GM19463 (cell line): ENCODE data around the gene HOXA3.

ENCODE experiments used
- ATAC-seq: cut with Tn5 transposase; IDR thresholded peaks from one replicate; pipeline ENCODE4 v1.9.1; 2021; ENCODE audit warnings: mild to moderate bottlenecking, moderate library complexity; ENCODE audit not compliant: unreplicated experiment

The HOXA3 gene

DNA sequence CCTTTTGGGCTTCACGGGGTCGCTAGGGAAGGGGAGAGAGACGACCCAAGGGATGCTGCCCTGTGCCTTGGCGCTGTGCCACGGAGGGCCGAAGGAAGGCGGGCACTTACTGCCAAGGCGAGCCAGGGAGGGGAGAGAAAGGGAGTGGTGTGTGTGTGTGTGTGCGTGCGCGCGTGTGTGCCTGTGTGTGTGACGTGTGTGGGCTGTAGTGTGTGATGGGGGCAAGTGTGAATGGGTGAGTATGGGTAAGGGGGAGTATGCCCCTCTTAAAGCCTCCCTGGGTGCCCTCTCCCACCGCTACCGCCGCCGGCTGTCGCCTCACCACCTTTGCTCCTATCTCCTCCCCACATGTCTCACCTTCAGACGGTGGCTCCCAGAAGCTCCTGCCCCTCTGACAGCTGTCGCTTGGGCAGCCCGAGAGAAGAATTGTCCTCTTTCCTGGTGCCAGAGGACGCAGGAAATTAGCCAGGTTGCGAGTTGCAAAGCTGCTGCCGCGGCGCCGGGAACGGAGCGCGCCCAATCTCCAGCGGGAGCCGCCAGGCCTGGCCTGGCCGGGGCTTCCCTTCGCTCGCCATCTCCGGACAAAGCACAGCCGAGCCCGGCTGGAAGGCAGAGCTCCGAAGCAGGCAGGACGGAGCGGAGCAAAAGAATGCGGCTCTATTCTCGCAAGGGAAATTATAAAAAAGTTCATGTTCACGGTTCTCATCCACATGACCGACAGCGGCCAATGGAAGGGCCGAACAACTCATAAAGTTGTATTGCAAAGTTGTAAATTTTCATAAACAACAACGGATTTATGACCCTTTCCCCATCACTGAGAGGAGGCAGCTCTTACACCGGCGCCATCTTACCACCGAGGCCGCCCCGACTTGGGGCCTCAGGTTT, at the start of gene HOXA3:
TSS of gene HOXA3 (minus strand) at position 653 of the 885 bp plus-strand sequence. CDS start 41,943 bp downstream, outside the sequence.
- ATAC-seq = no peak

DNA sequence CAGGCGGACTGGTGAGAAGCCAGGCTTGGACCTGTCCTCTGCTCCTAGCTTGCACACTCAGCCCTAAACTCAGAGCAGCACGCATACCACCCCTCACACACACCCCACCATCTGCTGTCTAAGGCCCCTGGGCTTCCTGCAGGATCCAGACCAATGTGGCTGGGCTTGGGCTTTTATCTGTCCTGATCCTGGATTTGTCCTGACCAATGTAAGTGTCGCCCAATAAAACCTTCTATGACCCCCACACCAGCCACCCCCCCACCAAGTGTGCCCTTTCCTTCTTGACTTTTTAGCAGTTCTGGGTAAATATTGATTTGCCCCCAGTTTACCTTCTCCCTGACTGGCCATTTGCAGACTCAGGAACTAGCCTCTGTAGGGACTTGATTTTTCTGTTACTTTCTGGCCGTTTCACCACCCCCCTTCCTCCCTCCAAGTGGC, 49.2 kb upstream of the HOXA3 start:
- no peak for ATAC-seq

DNA sequence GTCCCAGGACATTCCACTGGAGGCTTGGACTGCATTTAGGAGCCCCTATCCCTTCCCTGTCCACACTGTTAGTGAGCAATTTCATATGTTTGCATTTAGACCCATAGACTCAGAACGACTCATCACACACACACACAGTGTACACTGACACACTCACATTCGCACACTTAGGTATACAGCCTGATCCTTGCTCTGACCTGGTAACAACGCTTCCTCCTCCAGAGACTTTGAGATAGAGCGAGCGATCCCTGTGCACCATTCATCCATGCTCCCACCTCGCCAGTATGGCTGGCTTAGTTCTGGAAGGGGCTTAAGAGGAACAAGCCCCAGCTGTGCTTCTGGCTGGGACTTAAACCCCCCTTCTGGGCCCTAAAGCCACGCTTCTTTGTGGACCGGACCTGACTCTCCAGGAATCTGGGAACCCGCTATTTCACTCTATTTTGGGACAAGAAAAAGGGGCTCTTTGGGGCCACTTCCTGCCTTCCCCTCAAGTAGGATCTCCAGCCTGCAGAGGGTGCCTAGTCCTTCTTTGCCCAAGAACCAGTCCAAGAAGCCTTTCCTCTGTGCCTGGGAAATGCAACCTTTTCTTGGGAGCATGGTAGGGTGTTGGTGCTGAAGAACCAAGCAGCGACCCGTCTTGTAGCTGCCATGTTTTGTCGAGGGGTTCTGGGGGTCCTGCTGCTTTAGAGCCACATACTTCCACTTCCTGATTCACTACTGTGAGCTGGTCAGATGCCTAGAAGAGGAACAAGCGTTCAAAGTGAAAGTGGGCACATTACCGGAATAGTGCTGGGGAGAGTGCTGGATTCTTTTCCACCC, 48.6 kb upstream of the HOXA3 start:
- no peak for ATAC-seq

DNA sequence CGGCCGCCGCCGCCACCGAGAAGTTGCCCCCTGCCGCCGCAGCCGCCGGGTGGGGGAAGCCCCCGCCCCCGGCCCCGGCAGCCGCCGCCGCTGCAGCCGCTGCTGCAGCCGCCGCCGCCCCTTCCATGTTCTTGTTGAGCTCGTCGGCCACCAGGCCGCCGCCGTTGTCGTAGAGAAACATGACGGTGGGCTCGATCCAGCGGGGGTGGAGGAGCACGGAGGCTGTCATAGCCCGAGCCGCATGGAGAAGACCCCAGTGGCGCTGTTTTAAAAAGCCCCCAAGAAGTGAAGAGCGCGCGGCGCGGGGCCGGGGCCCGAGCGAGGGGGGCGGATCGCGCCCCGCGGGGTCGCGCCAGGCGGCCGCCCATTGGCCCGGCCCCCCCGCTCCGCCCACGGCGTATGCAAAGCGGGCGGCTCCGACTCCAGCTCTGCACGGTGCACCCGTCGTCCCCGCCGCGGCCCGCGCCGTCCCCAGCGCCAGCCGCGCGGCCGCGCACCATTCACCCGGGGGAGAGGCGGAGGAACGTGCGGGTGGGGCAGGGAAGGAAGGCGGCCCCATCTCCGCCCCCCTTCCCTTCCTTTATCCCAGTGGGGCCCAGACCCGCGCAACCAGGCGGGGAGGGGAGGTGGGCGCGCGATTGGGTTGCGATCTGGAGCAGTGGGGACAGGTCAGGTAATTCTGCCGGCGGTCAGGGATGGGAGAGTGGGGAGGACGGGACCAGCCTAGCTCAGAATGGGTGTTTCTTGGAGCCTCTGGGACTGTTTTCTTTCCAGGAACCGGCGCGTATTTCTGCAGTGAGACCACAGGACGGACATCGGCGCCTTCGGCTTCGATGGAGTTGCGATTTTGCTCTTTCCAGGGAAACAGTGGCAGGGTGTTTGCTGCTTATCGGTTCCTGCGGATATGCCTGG, 47.7 kb upstream of the HOXA3 start, which contains the start of gene HOXA13:
TSS of gene HOXA13 (minus strand) at position 243 of the 912 bp plus-strand sequence. CDS start at position 229, 14 bp downstream.
- ATAC-seq = no peak

DNA sequence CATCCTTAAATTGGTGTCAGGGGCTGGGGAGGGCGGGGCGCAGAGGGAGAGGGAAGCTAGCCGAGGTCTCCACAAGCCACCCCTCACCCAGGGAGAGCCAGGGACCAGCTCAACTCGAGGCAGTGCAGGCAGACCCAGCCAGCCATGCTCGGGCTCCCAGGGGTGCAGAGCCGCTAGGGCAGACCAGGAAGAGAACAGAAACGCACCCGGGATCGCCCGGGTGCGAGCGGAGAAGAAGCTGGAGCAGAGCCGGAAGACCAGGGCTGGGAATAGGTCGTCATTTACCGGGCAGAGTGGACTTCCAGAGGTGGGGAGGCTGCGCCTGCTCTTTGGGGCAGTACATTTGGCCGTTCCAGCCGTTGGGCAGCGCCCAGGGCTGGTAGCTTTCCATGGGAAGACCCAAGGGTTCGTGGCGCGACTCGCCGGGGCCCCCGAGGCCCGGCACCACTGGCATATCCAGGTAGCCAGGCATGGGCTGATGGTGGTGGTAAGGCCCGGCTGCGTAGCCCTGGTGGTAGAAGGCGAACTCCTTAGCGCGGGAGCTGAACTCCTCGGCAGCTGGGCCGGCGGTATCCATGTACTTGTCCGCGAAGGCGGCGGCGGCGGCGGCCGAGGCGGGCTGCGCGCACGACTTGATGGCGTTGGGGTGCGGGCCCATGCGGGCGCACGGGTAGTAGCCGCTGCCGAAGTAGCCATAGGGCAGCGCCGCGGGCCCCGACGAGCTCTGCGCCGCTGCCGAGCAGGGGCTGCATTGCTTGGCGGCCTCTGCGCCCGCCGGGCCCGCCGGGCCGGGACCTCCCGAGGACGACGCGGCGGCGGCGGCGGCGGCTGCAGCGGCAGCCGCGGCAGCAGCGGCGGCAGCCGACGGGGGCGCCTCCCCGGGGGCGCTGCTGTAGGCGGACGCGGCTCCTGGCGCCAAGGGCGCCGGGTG, 46.8 kb upstream of the HOXA3 start:
- ATAC-seq = no peak

DNA sequence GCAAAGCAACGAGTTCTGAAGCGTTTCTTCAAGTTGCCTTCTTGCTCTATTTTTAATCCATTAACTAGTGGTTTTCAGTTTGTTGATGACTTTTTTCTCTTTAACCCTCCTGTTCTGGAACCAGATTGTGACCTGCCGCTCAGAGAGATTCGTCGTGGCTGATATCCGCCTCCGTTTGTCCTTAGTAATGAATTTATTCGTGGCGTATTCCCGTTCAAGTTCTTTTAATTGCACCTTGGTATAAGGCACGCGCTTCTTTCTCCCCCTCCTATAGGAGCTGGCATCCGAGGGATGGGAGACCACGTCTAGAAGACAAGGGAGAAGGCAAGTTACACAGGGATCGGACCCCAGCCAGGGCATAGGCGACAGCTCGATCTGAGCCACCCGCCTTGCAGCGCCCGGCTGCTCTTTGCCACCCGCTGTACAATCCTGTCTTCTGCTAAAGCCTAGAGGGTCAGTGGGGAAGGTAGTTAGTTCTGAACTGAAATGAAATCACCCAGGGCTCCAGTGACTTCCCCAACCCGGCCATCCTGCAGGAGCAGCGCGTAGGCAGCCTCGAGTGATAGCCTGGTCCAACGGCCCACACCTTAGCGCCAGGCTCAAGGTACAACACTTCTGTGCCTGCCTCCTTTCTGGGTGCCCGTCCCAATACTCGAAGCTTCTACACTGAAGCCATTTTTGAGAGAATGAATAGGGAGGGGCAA, 45.9 kb upstream of the HOXA3 start:
- no peak for ATAC-seq

DNA sequence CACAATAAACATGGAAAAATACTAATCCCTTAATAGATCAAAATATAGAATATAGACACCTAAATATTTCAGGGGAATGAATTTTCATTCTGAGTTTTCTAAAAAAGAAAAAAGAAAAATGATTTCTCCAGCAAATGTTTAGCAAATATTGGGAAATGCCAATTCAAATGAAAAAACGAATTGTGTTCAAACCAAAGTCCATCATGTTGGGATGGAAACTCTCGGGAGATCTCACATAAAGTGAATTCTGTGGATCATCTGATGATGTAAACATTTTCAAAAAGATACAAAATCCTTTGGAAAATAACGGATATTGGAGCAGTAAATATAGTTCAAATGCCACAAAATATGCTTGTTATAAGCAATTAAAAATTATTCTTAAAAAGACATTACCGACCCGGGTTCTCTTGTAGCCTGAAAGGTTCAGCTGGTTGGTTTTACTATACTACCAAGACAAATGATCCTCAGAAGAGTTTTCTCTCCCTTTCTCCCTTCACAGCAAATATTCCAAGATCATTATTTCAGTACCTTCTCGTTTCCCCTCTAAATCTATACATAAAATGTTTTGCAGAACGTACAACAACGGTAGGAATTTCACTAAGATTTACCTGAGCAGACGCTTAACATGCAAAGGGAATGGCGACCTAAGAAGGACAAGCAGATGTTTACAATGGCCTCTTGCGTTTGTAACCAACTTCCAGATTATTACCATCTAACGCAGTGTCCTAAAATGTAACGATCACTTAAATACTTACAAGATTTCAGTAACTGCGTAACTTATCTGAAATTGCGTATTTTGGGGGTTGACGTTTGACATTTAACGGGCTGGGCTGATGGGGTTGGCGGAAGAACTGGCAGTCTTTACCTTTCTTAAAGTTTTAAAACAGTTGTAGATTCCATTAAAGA, 45.0 kb upstream of the HOXA3 start:
- no peak for ATAC-seq

DNA sequence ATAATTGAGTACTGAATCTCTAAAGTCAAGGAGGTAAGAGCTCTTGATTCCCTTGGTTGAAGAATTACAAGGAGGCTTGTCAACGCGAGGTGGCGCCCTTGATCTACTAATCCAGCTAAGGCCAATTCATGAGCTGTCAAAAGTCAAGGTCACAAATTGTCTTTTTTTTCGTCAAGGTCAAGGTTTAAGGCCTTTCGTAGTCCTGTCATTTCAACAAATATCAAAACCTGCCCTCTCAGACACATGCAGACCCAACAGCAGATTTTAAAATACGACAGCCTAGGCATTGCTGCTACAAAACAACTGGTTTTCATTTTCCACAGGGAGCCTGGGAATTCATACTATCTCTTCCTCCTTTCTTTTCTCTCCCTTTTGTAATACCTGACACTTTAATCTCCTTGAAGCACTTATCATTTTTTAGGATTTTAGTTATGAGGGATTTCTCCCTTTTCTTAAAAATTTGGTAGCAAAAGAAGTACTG, 43.9 kb upstream of the HOXA3 start:
- ATAC-seq = no peak

DNA sequence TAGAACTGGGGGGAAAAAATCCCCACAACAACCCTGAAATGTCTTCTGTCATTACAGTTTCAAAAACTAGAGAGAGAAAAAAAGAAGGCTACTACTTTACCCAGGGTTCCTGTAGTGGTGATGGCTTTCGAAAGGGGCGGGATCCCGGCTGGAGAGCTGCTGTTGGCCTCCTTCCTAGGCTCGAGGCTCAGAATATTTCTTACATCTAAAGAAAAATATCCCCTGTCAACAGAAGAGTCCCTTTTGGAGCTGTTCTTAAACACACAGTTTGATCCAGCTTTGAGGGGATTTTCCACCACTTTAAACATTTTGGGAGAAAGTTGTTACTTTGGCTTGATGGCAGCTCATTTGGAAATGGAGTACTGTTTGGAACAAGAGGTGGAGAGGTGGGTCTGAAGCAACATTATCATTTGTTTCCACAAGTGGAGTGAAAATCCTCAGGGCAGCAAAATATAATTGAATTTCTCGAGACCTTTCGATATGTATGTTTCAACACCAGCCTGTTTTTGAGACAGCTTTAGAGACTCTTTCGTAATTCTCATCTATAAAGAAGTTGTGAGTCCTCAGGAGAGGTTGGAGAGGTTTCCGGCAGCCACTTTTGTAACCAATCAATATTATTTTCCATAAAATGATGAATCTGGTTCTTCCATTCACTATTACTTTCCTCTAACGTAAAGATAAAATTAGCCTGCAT, 42.5 kb upstream of the HOXA3 start:
- ATAC-seq = no peak

DNA sequence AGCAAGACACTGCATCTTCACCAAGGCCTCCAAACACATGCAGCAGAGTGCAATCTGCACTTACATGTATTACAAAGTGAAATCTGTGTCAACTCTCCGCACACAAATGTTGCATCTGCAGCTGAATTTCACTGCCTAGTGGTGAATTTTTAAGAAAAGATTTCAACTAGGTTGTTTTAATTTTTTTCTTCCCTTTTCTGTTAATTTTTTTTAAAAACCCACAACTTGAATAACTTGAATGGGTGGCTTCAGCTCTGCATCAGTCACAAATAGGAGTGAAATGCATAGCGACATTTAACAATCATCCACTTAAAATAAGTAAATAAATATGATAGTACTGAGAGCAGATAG, 41.6 kb upstream of the HOXA3 start:
- no peak for ATAC-seq

DNA sequence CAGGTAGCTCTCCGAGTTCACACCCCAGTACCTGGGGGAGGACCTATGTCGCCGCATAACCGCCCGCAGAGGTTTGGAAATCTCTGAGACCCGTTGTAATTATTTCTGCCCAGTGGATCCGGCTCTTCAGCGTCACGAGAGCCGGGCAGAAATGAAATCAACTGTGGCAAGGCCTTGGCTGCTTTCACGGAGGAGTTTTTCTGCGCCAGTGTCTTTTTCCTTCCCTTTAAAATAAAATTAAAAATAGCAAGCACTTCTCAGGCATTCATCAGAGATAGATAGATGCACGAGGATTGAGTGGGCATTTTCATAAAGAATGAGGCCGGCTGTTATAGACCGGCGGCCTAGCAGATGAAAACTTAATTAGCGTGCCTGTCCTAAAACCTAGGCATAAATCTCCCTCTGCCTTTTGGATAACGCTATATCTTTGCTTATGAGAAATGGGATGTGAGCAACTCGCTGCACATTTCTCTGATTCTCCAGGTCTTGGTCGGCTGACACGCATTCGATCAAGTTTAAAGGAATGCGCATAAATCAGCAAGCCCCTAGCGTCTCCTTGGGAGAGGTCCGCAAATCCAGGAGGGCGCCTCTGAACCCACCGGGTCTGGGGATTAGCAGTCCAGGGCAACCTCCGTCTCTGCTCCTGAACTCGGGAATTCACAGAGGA, 41.1 kb upstream of the HOXA3 start:
- ATAC-seq = no peak

DNA sequence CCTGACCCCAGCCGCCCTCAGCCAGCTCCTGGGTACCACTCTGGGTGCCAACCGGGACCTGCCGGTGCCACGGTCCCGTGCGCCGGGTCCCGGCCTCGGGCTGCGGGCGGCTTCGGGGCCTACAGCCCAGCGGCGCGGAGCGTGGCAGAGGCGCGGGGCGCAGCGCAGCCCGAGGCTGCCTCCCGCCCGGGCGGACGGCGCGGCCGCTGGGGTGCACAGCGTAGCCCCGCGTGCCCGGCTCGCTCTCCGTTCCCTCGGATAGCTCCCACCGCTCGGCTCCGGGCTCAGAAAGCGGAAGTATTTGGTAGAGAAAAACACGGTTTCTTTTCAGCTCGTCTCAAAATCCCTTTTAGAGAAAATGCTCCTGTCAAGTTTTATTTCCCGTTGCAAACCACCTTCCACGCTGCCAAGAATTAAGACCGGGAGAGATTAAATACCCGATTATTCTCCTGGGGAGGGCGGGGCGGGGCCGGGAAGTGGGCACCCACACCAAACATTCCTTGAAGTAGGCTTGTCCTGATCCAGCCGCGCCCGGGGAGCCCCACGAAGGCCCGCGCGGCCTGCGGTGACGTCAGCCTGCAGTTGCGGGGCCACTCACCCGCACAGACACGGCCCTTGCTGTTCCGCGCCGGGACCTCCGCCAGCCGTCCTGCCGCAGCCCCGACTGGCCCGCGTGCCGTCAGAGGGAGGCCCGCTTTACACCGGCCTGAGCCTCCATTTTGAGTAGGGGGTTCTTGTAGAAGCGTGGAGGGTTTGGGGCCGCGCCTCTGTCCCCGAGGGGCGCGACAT, 40.4 kb upstream of the HOXA3 start:
- ATAC-seq = no peak

DNA sequence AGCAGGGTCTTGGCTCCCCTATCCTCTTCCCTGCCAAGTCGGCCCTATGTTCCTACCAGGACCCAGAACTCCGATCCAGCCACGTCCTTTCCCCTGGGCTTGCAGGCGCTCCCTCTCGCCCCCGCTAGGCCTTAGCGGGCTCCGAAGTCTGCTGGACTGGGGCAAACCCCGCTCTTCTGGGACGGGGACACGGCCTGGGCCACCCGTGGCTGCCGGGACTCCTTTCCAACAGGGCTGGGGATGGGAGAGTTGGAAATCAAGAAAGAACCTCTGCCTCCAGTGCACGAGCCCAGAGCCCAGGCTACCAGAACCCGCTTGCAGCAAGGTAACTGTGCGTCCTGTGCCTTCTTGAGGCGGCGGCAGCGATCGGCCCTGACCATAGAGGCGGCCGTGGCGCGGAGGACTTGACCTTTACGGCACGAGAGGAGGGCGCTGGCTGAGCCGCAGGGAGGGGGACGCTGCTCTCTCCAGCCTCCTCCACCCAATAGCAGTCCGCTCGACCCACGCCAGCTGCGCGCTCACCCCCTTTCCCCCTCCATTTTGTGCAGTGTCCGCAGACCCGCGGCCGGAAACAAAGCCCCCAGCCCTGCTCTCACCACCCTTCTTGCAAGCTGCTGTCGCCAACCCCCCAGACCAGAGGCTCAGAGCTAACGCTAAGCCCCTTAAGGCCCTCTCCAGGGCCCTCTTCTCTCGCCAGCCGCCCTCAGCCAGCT, 39.6 kb upstream of the HOXA3 start:
- ATAC-seq = no peak

DNA sequence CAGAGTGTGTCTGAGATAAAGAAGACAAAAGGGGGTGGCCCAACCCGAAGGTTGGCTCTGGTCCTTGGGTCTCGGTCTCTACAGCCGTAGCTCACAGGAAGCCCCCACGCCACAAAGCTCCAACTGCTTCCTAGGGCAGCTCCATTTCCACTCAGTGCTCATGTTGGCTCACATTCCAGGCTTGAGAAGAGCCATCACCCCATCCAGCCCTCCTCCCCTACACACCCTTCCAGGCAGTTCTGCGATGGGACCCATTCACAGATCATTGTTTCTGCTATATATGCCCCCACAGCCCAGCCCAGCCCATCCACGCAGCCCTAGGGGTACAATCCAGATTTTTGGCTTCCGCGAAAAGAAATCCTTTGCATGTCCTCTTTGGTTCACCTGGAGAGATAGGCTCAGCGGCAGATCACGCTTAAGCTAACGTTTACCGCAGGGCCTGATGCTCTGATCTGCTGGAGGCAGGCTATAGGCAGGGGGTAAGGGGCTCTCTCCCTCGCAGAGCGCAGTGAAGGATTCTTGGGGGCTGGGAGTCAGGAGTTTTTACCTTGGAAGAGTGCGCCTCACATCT, 38.9 kb upstream of the HOXA3 start:
- ATAC-seq = no peak
